ENCODE measurements around the gene TM4SF5.

DNA sequence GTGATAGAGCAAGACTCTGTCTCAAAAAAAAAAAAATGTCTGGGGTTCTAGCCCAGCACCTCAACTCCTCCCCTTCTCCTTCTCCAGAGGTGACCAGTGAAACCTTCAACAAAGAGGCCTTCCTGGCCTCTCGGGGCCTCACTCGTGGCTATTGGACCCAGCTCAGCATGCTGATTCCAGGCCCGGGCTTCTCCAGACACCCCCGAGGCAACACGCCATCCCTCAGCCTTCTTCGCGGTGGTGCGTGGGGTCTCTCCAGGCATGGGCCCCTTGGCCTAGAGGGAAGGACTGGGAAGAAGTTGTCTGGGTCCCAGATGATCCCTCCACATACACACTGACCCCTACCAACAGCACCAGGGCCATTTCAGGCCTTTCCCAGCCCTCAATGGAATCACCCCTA, 28.5 kb upstream of the TM4SF5 start:
- TF ChIP-seq POLR2A (IDR thresholded peaks at IDR 0.05) (no peak), CTCF (IDR thresholded peaks at IDR 0.05) (no peak)
